Peyer's patch (tissue), 4 donors: Measurements from ENCODE around the gene ANKRD11.

Source experiments
- POLR2A ChIP-seq, 2 donors: fragments of 450-650 bp; IDR thresholded peaks; one replicate each; pipeline ENCODE4 v1.5.1; 2017; ENCODE audit warnings: antibody characterized with exemption in 2 of 2, mild to moderate bottlenecking in 2 of 2, moderate library complexity in 2 of 2
- TF ChIP-seq, protein P1 (sequence below), 6 experiments: fragments of 450-650 bp in 4 of 6; fragments of 200-600 bp in 2 of 6; sonication (generic) in 1 of 6; IDR thresholded peaks; one replicate each; pipeline ENCODE4 v1.5.1; 2017 to 2019; ENCODE audit warnings: antibody characterized with exemption in 6 of 6, mild to moderate bottlenecking in 3 of 6, moderate library complexity in 1 of 6

DNA sequence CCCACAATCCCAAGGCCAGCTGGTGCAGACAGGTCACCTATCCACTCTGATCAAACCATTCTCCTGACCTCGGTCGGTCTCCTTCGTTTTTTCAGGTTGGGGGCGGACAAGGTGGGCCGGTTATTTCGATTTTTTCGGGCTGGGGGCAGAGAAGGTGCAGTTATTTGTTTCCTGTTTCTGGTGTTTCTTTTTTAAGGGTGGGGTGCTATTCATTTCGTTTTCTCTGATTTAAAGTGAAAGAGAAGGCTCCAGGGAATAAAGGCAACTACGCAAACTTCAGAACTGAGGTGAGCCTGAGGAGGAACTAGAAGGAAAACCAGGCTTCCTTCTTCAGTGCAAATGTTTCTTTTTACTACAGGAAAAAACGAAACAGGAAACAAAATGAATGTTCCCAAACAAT is 64.8 kb downstream of the ANKRD11 start:
- TF ChIP-seq POLR2A (IDR thresholded peaks at IDR 0.05): no peak
- TF ChIP-seq, protein P1, sequence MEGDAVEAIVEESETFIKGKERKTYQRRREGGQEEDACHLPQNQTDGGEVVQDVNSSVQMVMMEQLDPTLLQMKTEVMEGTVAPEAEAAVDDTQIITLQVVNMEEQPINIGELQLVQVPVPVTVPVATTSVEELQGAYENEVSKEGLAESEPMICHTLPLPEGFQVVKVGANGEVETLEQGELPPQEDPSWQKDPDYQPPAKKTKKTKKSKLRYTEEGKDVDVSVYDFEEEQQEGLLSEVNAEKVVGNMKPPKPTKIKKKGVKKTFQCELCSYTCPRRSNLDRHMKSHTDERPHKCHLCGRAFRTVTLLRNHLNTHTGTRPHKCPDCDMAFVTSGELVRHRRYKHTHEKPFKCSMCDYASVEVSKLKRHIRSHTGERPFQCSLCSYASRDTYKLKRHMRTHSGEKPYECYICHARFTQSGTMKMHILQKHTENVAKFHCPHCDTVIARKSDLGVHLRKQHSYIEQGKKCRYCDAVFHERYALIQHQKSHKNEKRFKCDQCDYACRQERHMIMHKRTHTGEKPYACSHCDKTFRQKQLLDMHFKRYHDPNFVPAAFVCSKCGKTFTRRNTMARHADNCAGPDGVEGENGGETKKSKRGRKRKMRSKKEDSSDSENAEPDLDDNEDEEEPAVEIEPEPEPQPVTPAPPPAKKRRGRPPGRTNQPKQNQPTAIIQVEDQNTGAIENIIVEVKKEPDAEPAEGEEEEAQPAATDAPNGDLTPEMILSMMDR (IDR thresholded peaks at IDR 0.05): no peak
